GM15510 (cell line): Measurements from ENCODE around the gene FEN1.

ENCODE experiments used
- POLR2A ChIP-seq: IDR thresholded peaks from 3 replicates; pipeline ENCODE4 v1.6.1; 2011; ENCODE audit warnings: borderline replicate concordance; ENCODE audit not compliant: insufficient read length; ENCODE audit errors: extremely low read depth

Gene FEN1

GRCh38 chr11:61814247-61814957, 21.7 kb downstream of the FEN1 start:
- TF ChIP-seq POLR2A, result no peak

GRCh38 chr11:61814958-61815789, 22.5 kb downstream of the FEN1 start:
- peak; percentile 78 for TF ChIP-seq POLR2A

GRCh38 chr11:61815790-61816735, 23.4 kb downstream of the FEN1 start:
- TF ChIP-seq POLR2A, result peak; percentile 10

- peak; percentile 57 for TF ChIP-seq POLR2A
Measured at GRCh38 chr11:61816736-61817455, 24.2 kb downstream of the FEN1 start, which contains the start of gene FADS1. Gene FADS1 (minus strand): TSS chr11:61817003. CDS start chr11:61816929, 74 bp downstream.

GRCh38 chr11:61817471-61818202, 24.9 kb downstream of the FEN1 start:
- TF ChIP-seq POLR2A, result no peak

GRCh38 chr11:61820174-61820573, 27.5 kb downstream of the FEN1 start:
- TF ChIP-seq POLR2A, result no peak

- TF ChIP-seq POLR2A, result no peak
Measured at GRCh38 chr11:61826930-61827570, 34.3 kb downstream of the FEN1 start.

GRCh38 chr11:61827571-61828378, 35.1 kb downstream of the FEN1 start, which contains the start of gene FADS2:
Gene FADS2 (plus strand): TSS chr11:61828300. CDS start chr11:61828391, 91 bp downstream.
- peak; percentile 75 for TF ChIP-seq POLR2A

- TF ChIP-seq POLR2A, result no peak
Measured at GRCh38 chr11:61828379-61828628, 35.6 kb downstream of the FEN1 start.

GRCh38 chr11:61828629-61829407, 36.1 kb downstream of the FEN1 start:
- peak; percentile 45 for TF ChIP-seq POLR2A

GRCh38 chr11:61829806-61830205, 37.1 kb downstream of the FEN1 start:
- no peak for TF ChIP-seq POLR2A
